ENCODE measurements around the gene GPR137B.
A peak's percentile ranks its signal among the peaks of the same experiment; 100 is the strongest.
"Not testable (repeated sequence)": the region's sequence is repeated elsewhere in the genome, so short reads cannot be mapped to it uniquely, and the experiment has no call there.

GPR137B gene

DNA sequence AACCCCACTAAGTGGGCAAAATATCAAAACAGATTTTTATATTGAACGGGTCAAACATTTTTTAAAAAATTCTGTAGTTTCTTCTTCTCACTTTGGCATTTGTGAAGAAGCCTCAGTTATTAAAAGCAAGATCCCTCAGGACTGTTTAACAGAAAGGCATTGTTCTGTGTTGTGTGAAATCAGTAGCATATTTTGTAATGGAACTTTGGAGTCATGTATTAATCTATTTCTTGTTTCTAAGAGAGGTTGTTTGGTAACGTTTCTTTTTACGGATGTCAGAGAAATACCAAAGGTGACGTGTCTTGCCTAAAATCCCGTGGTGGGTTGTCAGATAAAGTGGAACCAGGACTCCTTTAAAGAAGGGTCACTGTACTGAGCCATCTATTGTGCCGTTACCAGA is 23.7 kb downstream of the GPR137B start:
- Mint-ChIP-seq H3K4me3 (no peak overlapping the region), H3K4me1 (ENCODE audit: low read depth) (peaks cover 36% of the 10 kb centered on the region), H3K27ac (no peak overlapping the region), H3K9me3 (peaks cover 32% of the 10 kb centered on the region), H3K36me3 (ENCODE audit: low read depth) (peaks cover 72% of the 10 kb centered on the region), H3K27me3 (no peaks in the 10 kb centered on the region)
- intact Hi-C loops (cut with micrococcal nuclease), result loop anchor here (10.0 kb wide), 1 partner anchor 49 kb away; no protein-coding TSS in a partner anchor

DNA sequence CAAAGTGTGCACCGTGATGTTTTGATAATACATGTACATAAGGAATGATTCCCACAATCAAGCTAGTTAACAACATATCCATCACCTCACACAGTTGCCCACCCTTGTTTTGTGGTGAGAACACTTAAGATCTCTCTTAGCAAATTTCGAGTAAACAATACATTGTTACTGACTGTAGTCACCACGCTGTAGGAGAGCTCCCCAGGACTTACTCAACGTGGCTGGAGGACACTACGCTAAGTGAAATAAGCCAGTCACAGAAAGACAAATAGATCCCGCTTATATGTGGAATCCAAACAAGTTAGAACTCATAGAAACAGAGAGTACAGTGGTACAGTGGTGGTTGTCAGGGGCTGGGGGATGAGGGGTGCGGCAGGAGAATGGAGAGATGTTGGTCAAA is 24.8 kb downstream of the GPR137B start:
- peaks cover 20% of the 10 kb centered on the region for H3K9me3 Mint-ChIP-seq
- peaks cover 72% of the 10 kb centered on the region for H3K36me3 Mint-ChIP-seq (ENCODE audit: low read depth)
- H3K4me1 Mint-ChIP-seq (ENCODE audit: low read depth), result peaks cover 30% of the 10 kb centered on the region
- H3K27ac Mint-ChIP-seq, result no peak overlapping the region
- intact Hi-C loops (cut with micrococcal nuclease), result loop anchor here (10.0 kb wide), 1 partner anchor 48 kb away; no protein-coding TSS in a partner anchor
- H3K27me3 Mint-ChIP-seq, result no peaks in the 10 kb centered on the region
- no peak overlapping the region for H3K4me3 Mint-ChIP-seq

DNA sequence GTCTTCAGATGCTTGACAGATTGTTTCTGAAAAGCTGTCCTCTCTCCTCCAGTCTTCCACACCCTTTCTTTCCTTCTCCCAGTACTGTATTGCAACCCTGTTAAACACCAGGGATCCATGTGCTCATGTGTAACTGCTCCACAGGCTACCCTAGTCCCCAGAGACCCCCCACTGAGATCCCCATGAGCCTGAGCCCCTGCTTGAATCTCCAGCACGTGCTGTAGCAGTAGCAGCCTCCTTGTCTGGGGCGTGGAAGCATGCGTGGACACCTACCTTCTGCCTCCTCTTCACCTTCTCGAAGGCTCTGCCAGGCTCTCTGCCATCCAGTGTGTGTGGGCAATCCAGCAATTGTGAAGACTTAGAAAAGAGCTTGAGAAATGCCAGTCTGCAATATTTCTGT is 25.2 kb downstream of the GPR137B start:
- peaks cover 71% of the 10 kb centered on the region for H3K36me3 Mint-ChIP-seq (ENCODE audit: low read depth)
- no peak overlapping the region for H3K4me3 Mint-ChIP-seq
- intact Hi-C loops (cut with micrococcal nuclease), result loop anchor here (10.0 kb wide), 1 partner anchor 47 kb away; no protein-coding TSS in a partner anchor
- no peak overlapping the region for H3K27ac Mint-ChIP-seq
- H3K9me3 Mint-ChIP-seq, result peaks cover 16% of the 10 kb centered on the region
- H3K27me3 Mint-ChIP-seq, result no peaks in the 10 kb centered on the region
- peaks cover 30% of the 10 kb centered on the region for H3K4me1 Mint-ChIP-seq (ENCODE audit: low read depth)

DNA sequence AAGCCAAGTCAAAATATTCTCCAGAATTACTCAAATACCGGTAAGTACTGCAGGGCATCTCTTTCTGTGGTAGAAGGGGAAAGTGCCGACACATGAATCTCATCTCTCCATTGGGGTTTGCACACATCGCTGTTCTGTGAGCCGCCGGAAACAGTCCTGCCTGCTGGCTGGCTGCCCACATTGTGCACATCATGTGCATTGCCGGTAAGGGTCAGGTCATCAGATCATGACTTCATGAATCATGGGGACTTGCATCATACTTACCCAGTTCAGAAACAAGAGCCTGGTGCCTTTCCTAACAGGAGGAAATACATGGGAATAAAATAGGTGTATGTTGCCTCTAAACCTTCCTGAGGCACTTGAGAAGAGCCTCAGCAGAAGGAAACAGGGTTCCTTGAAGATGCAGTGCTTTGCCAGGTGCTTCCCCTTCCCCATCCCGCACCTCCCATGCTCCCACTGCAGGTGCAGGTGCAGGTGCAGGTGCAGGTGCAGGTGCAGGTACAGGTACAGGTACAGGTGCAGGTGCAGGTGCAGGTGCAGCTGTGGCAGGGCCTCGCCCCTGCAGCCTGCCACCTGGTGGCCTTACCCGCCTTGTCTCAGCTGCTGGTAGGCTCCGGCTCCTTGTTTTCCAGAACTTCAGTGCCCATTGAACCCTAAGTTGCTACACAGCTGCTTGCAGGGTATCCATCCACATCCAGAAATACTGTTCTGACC is 26.5 kb downstream of the GPR137B start:
- intact Hi-C loops (cut with micrococcal nuclease), result loop anchor here (10.0 kb wide), 1 partner anchor 46 kb away; no protein-coding TSS in a partner anchor
- Mint-ChIP-seq H3K4me3 (no peak overlapping the region), H3K4me1 (ENCODE audit: low read depth) (peaks cover 26% of the 10 kb centered on the region), H3K27ac (no peak overlapping the region), H3K27me3 (no peaks in the 10 kb centered on the region), H3K9me3 (peaks cover 5% of the 10 kb centered on the region), H3K36me3 (ENCODE audit: low read depth) (peaks cover 69% of the 10 kb centered on the region)

DNA sequence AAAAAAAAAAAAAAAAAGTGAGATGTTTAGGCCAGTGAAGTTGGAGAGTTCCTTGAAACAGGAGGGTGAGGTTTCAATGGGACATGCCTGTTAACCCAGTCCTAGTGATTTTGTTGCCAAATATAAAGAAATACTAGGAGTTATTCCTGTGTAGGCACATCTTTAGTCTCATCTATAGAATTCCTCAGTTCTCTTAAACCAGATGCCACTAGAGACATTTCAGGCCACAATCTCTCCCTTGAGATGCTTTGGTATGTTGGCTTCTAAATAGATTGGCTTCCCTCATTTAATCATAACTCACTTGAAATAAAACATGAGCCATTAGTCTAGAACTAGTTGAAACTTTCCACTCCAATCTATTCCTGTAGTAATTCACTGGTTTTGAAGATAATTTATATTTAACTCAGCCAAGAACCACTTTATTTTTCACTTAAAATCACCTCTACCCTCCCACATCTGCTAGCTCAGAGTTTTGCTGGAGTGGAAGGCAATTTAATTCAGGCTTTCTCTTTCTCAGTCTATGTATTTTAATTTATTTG is 29.8 kb downstream of the GPR137B start:
- Mint-ChIP-seq H3K36me3 (ENCODE audit: low read depth) (peaks cover 84% of the 10 kb centered on the region), H3K4me1 (ENCODE audit: low read depth) (peaks cover 19% of the 10 kb centered on the region), H3K27ac (no peak overlapping the region), H3K4me3 (no peak overlapping the region), H3K9me3 (no peaks in the 10 kb centered on the region), H3K27me3 (no peaks in the 10 kb centered on the region)
- intact Hi-C loops (cut with micrococcal nuclease), result no loop called here

DNA sequence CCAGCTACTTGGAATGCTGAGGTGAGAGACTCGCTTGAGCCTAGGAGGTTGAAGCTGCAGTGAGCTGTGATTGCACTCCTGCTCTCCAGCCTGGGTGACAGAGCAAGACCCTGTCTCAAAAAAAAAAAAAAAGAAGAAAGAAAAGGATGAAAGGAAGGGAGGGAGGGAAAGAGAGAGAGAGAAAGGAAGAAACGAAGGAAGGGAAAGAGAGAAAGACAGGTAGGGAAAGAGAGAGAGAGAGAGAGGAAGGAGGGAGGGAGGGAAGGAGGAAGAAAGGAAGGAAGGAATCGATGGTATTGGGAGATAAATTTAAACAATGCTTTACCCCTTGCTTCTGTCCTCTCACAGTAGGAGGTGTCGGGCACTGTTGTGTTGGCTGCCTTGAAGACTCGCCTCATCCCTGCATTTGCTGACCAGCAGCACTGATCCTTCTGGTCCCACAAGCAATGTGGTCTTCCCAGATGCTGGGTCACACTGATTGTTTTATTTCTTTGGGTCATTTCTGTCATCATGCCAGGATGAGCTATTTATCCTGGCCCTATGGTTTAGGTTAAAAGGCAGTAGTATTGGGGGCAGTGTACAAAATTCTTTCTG is 30.9 kb downstream of the GPR137B start:
- H3K27ac Mint-ChIP-seq, result peak overlapping the region; percentile 63

DNA sequence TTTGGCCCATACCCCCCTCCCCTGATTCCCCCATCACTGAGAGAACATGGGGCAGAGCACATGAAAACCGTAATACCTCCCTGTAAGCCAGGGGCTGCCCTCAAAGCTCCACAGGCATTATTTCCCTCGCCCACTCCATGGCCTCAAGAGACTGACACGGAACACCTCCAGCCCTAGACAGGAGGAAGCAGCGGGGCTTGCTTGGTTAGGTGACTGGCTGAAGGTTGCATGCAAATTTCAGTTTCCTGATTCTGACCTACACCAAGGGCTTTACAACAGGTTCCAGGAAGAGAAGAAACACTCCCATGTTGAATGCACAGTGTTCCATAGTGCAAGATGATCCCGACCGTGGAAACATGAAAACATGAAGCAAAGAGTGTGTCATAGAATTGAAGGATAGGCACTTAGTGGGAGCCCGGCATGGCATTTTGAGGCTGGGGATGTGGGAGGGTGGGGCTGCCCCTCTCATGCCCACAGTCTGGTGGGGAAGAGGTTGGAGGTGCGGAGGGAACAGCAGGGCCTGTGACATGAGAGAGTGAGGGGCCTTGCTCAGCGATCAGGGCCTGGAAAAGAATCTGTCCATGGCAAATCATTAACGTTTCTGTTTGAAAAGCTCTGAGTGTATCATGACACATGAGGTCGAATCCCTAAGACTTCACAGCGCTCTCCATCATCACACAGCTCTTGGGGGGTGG is 33.5 kb downstream of the GPR137B start:
- intact Hi-C loops (cut with micrococcal nuclease), result no loop called here
- Mint-ChIP-seq H3K9me3 (no peaks in the 10 kb centered on the region), H3K4me1 (ENCODE audit: low read depth) (peaks cover 6% of the 10 kb centered on the region), H3K27me3 (no peaks in the 10 kb centered on the region), H3K36me3 (ENCODE audit: low read depth) (peaks cover 97% of the 10 kb centered on the region), H3K4me3 (no peak overlapping the region), H3K27ac (no peak overlapping the region)

More for the DNA sequence above, 30.9 kb downstream of the GPR137B start:
- intact Hi-C loops (cut with micrococcal nuclease), result no loop called here
- Mint-ChIP-seq H3K27me3 (no peaks in the 10 kb centered on the region), H3K36me3 (ENCODE audit: low read depth) (peaks cover 96% of the 10 kb centered on the region), H3K4me3 (no peak overlapping the region), H3K4me1 (ENCODE audit: low read depth) (peaks cover 12% of the 10 kb centered on the region), H3K9me3 (no peaks in the 10 kb centered on the region)

DNA sequence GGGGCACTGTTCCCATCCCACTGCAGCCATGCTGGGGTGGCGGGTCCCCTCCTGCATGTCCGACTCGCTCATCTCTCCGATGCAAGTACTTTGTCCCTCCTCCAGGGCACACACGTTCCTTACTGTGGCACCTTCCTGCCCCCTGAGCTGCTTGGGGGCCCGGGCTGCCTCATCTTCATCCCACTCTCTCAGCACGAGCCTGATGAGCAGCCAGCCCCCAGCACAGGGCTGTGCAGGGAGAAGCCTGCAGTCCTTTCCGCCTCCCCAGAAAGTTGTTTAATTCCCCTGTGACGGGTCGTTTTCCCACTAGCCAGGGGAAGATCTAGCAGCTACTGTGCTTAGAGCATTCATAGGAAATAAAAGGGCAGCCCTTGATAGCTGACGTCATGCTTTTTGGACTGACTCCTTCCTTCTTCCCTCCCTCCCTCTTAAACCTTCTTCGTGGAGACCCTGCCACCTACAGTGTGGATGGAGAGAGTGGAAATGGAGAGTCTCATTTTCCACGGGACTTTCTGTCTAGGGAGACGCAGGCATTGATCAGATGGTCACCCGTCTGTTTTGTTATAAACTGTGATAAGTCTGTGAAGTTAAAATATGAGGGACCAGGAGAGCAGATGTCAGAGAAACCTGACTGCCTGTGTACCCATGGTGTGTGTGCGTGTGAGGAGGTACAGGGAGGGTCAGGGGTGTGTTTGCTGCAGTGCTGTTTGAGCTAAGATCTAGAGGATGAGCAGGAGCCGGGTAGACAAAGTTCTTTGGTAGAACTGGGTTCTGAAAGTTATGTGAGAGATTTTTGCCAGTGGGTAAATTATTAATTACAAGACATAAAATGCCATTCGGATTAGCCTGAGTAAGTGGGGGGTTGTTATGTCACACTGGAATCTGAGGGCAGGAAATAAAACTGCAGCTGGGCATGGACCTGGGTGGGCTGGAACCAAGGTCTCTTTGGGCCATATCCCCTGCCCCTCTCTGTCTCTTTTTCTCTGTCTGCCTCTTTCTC is 34.3 kb downstream of the GPR137B start:
- no peaks in the 10 kb centered on the region for H3K27me3 Mint-ChIP-seq
- peaks cover 6% of the 10 kb centered on the region for H3K4me1 Mint-ChIP-seq (ENCODE audit: low read depth)
- intact Hi-C loops (cut with micrococcal nuclease), result no loop called here
- H3K36me3 Mint-ChIP-seq (ENCODE audit: low read depth), result peaks cover 96% of the 10 kb centered on the region
- no peaks in the 10 kb centered on the region for H3K9me3 Mint-ChIP-seq
- H3K27ac Mint-ChIP-seq, result peak overlapping the region; percentile 1
- no peak overlapping the region for H3K4me3 Mint-ChIP-seq

DNA sequence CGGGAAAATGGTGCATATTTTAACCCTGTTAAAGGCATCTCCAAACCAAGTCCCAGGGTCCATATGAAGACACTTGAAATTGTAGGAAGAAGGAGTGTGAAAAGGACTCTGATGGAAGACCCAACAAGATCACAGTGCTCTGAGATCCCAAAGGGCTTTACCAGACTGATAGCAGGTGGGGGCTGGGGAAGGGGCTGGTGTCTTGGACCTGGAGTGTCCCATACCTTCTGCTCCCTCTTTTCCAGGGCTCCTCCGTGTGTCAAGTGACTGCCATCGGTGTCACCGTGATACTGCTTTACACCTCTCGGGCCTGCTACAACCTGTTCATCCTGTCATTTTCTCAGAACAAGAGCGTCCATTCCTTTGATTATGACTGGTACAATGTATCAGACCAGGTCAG is 37.3 kb downstream of the GPR137B start:
- H3K27me3 Mint-ChIP-seq, result no peaks in the 10 kb centered on the region
- no peaks in the 10 kb centered on the region for H3K4me1 Mint-ChIP-seq (ENCODE audit: low read depth)

DNA sequence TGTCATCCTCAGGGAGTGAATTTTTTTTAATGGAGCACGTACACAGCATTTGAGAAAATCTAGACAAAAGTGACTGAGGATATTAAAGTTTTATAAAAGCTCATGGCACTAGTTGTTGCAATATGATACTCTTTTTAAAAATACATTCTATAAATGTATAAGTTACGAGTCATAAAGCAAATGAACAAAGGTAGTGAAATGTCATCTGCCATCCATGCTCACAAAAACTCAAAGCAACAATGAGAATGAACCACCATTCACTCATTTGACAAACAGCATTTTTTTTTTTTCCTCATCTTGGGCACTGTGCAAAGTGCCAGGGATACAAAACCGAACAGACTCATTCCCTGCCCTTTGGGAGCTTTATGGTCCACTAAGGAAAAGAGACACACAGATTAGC is 38.7 kb downstream of the GPR137B start:
- Mint-ChIP-seq H3K4me3 (no peak overlapping the region), H3K27ac (no peak overlapping the region), H3K9me3 (no peaks in the 10 kb centered on the region), H3K36me3 (ENCODE audit: low read depth) (peaks cover 96% of the 10 kb centered on the region), H3K27me3 (no peaks in the 10 kb centered on the region), H3K4me1 (ENCODE audit: low read depth) (peaks cover 5% of the 10 kb centered on the region)
- intact Hi-C loops (cut with micrococcal nuclease), result no loop called here

More for the DNA sequence above, 37.3 kb downstream of the GPR137B start:
- Mint-ChIP-seq H3K27ac (no peak overlapping the region), H3K36me3 (ENCODE audit: low read depth) (peaks cover 96% of the 10 kb centered on the region), H3K4me3 (no peak overlapping the region), H3K9me3 (no peaks in the 10 kb centered on the region)
- intact Hi-C loops (cut with micrococcal nuclease), result no loop called here

DNA sequence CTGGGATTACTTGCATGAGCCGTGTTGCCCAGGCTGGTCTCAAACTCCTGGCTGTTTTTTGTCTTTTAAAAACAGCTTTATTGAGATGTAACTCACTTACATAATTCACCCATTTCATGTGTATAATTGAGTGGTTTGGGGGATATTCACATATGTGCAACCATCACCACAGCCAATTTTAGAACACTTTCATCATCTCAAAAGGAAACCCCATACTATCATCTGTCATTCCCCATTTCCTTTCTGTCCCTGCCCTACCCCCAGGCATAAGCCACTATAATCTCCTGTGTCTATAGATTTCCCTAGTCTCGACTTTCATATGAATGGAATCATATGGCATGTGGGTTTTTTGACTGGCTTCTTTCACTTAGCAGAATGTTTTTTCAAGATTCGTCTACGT is 43.3 kb downstream of the GPR137B start:
- H3K9me3 Mint-ChIP-seq, result peaks cover 15% of the 10 kb centered on the region
- peaks cover 20% of the 10 kb centered on the region for H3K4me1 Mint-ChIP-seq (ENCODE audit: low read depth)
- peaks cover 96% of the 10 kb centered on the region for H3K36me3 Mint-ChIP-seq (ENCODE audit: low read depth)
- intact Hi-C loops (cut with micrococcal nuclease), result no loop called here
- H3K27me3 Mint-ChIP-seq, result no peaks in the 10 kb centered on the region
- no peak overlapping the region for H3K4me3 Mint-ChIP-seq
- no peak overlapping the region for H3K27ac Mint-ChIP-seq

DNA sequence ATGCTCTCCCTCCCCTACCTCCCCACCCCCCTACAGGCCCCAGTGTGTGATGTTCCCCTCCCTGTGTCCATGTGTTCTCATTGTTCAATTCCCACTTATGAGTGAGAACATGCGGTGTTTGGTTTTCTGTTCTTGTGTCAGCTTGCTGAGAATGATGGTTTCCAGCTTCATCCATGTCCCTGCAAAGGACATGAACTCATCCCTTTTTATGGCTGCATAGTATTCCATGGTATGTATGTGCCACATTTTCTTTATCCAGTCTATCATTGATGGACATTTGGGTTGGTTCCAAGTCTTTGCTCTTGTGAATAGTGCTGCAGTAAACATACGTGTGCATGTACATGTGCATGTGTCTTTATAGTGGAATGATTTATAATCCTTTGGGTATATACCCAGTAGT is 44.1 kb downstream of the GPR137B start:
- Mint-ChIP-seq H3K9me3 (peaks cover 22% of the 10 kb centered on the region), H3K36me3 (ENCODE audit: low read depth) (peaks cover 97% of the 10 kb centered on the region), H3K4me1 (ENCODE audit: low read depth) (peaks cover 20% of the 10 kb centered on the region)
- H3K4me3 Mint-ChIP-seq; H3K27ac Mint-ChIP-seq; H3K27me3 Mint-ChIP-seq; intact Hi-C loops (cut with micrococcal nuclease): not testable (repeated sequence)

DNA sequence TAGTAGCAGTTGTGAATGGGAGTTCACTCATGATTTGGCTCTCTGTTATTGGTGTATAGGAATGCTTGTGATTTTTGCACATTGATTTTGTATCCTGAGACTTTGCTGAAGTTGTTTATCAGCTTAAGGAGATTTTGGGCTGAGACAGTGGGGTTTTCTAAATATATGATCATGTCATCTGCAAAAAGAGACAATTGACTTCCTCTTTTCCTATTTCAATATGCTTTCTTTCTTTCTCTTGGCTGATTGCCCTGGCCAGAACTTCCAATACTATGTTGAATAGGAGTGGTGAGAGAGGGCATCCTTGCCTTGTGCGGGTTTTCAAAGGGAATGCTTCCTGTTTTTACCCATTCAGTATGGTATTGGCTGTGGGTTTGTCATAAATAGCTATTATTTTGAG is 45.7 kb downstream of the GPR137B start:
- Mint-ChIP-seq H3K9me3 (peaks cover 22% of the 10 kb centered on the region), H3K4me1 (ENCODE audit: low read depth) (peaks cover 20% of the 10 kb centered on the region), H3K36me3 (ENCODE audit: low read depth) (peaks cover 97% of the 10 kb centered on the region)
- H3K27ac Mint-ChIP-seq; H3K27me3 Mint-ChIP-seq; intact Hi-C loops (cut with micrococcal nuclease); H3K4me3 Mint-ChIP-seq: not testable (repeated sequence)
